Mesothelial cell of epicardium (in vitro differentiated cells): ENCODE measurements around the gene MLLT3. TPM values are rescaled to one million over a fixed set of nuclear protein-coding genes. Genes with fewer than 3 reads are reported as not detected.
A peak's percentile ranks its signal among the peaks of the same experiment; 100 is the strongest.

ENCODE experiments used
- DNase-seq, 2 experiments: peaks; one replicate each; pipeline ENCODE4 v3.0.0; 2021; ENCODE audit warnings: low spot score in 2 of 2; ENCODE audit not compliant: unreplicated experiment in 2 of 2
- H3K27ac Mint-ChIP-seq: 2 replicates; pipeline ENCODE4 v1.8.0; 2021; ENCODE audit warnings: mixed read lengths
- H3K27me3 Mint-ChIP-seq: 2 replicates; pipeline ENCODE4 v1.8.0; 2021; ENCODE audit warnings: low read depth, mixed read lengths
- H3K36me3 Mint-ChIP-seq: 2 replicates; pipeline ENCODE4 v1.8.0; 2021; ENCODE audit warnings: mixed read lengths
- H3K4me1 Mint-ChIP-seq: 2 replicates; pipeline ENCODE4 v1.8.0; 2021; ENCODE audit warnings: mixed read lengths
- H3K4me3 Mint-ChIP-seq: 2 replicates; pipeline ENCODE4 v1.8.0; 2021; ENCODE audit warnings: mild to moderate bottlenecking, moderate library complexity, mixed read lengths
- H3K9me3 Mint-ChIP-seq: 2 replicates; pipeline ENCODE4 v1.8.0; 2021; ENCODE audit warnings: mixed read lengths
- CTCF ChIP-seq: fragments of 200-600 bp; sonication (generic); IDR thresholded peaks from one replicate; pipeline ENCODE4 v1.5.0; 2021; ENCODE audit warnings: antibody characterized with exemption; ENCODE audit not compliant: unreplicated experiment
- total RNA-seq: library from RNA; stranded (reverse); gene quantifications from 3 replicates; pipeline ENCODE4 v1.2.1, GENCODE V29; 2021

The MLLT3 gene
- total RNA-seq, 1 donor from 2014 or later: 45.8 TPM

GRCh38 chr9:20620650-20621470 lies 1.4 kb downstream of the MLLT3 start:
- H3K4me3 Mint-ChIP-seq: peak overlapping the region; percentile 95
- peaks cover 58% of the 10 kb centered on the region for H3K4me1 Mint-ChIP-seq
- peaks cover 8% of the 10 kb centered on the region for H3K27me3 Mint-ChIP-seq
- TF ChIP-seq CTCF: no peak
- peak in 1 of 2 experiments; percentile 45 for DNase-seq
- no peaks in the 10 kb centered on the region for H3K36me3 Mint-ChIP-seq
- no peaks in the 10 kb centered on the region for H3K9me3 Mint-ChIP-seq
- H3K27ac Mint-ChIP-seq: peak overlapping the region; percentile 88

GRCh38 chr9:20619487-20620200 lies 2.7 kb downstream of the MLLT3 start:
- no peak for DNase-seq
- Mint-ChIP-seq H3K4me1 (peaks cover 54% of the 10 kb centered on the region), H3K9me3 (no peaks in the 10 kb centered on the region), H3K36me3 (no peaks in the 10 kb centered on the region), H3K27me3 (peaks cover 8% of the 10 kb centered on the region), H3K27ac (peak overlapping the region; percentile 0), H3K4me3 (peak overlapping the region; percentile 95)
- no peak for TF ChIP-seq CTCF

GRCh38 chr9:20618361-20618802 lies 3.9 kb downstream of the MLLT3 start:
- Mint-ChIP-seq H3K27ac (no peak overlapping the region), H3K27me3 (peaks cover under 1% of the 10 kb centered on the region), H3K4me1 (peaks cover 41% of the 10 kb centered on the region), H3K36me3 (no peaks in the 10 kb centered on the region), H3K9me3 (no peaks in the 10 kb centered on the region), H3K4me3 (peak overlapping the region; percentile 33)
- no peak for DNase-seq
- no peak for TF ChIP-seq CTCF

GRCh38 chr9:20616808-20617207 lies 5.5 kb downstream of the MLLT3 start:
- H3K9me3 Mint-ChIP-seq: no peaks in the 10 kb centered on the region
- no peak for TF ChIP-seq CTCF
- H3K27me3 Mint-ChIP-seq: no peaks in the 10 kb centered on the region
- H3K4me3 Mint-ChIP-seq: no peak overlapping the region
- H3K4me1 Mint-ChIP-seq: peaks cover 45% of the 10 kb centered on the region
- no peak for DNase-seq
- no peaks in the 10 kb centered on the region for H3K36me3 Mint-ChIP-seq
- no peak overlapping the region for H3K27ac Mint-ChIP-seq

GRCh38 chr9:20614602-20615216 lies 7.6 kb downstream of the MLLT3 start:
- Mint-ChIP-seq H3K4me1 (peaks cover 52% of the 10 kb centered on the region), H3K9me3 (no peaks in the 10 kb centered on the region), H3K27me3 (no peaks in the 10 kb centered on the region), H3K27ac (no peak overlapping the region), H3K4me3 (no peak overlapping the region), H3K36me3 (no peaks in the 10 kb centered on the region)
- no peak for DNase-seq
- no peak for TF ChIP-seq CTCF
